Stomach smooth muscle (tissue), 2 donors: Measurements from ENCODE around the gene MAP4K1.

Source experiments
- H3K27ac ChIP-seq: one replicate; pipeline ENCODE4 v1.7.0; 2013; ENCODE audit warnings: mild to moderate bottlenecking, low read length, inconsistent platforms
- H3K27me3 ChIP-seq, 2 donors: one replicate each; pipeline ENCODE4 v1.7.0; 2013; ENCODE audit warnings: low read length in 2 of 2; ENCODE audit not compliant: insufficient read depth in 2 of 2, control insufficient read depth in 1 of 2
- H3K36me3 ChIP-seq, 2 donors: one replicate each; pipeline ENCODE4 v1.7.0; 2013; ENCODE audit warnings: low read length in 2 of 2; ENCODE audit not compliant: control insufficient read depth in 2 of 2, insufficient read depth in 2 of 2
- H3K4me1 ChIP-seq: one replicate; pipeline ENCODE4 v1.7.0; 2013; ENCODE audit warnings: low read length; ENCODE audit not compliant: control insufficient read depth, insufficient read depth
- H3K4me3 ChIP-seq, 2 donors: one replicate each; pipeline ENCODE4 v1.7.0; 2013; ENCODE audit warnings: low read length in 2 of 2
- H3K9ac ChIP-seq, 2 donors: one replicate each; pipeline ENCODE4 v1.7.0; 2013; ENCODE audit warnings: low read length in 2 of 2, mild to moderate bottlenecking in 1 of 2
- H3K9me3 ChIP-seq, 2 donors: one replicate each; pipeline ENCODE4 v1.7.0; 2013; ENCODE audit warnings: low read length in 2 of 2; ENCODE audit not compliant: control insufficient read depth in 2 of 2
- donor health status: healthy.
- donor health status: Pancreatic carcinoma.

MAP4K1 gene

GRCh38 chr19:38617764-38618589 is at the start of gene MAP4K1:
TSS of gene MAP4K1 (minus strand) at chr19:38617953. CDS start at chr19:38617895, 58 bp downstream.
- H3K4me1 ChIP-seq, result peaks cover 24% of the 10 kb centered on the region

GRCh38 chr19:38666663-38667511 is 49.1 kb upstream of the MAP4K1 start:
- peaks cover 95% of the 10 kb centered on the region for H3K4me1 ChIP-seq
- peak overlapping the region in 1 of 2 donors; percentile 44 for H3K4me3 ChIP-seq
- H3K9me3 ChIP-seq, result no peaks in the 10 kb centered on the region
- H3K27me3 ChIP-seq, result no peaks in the 10 kb centered on the region
- H3K27ac ChIP-seq, result peak overlapping the region; percentile 89
- H3K9ac ChIP-seq, result peak overlapping the region; percentile 47 to 55
- H3K36me3 ChIP-seq, result no peaks in the 10 kb centered on the region

More at GRCh38 chr19:38617764-38618589, at the start of gene MAP4K1:
- Histone ChIP-seq H3K27me3 (no peaks in the 10 kb centered on the region), H3K9ac (peak within 1 kb of the TSS; percentile 66 to 85), H3K36me3 (peaks cover 12 to 21% of the 10 kb centered on the region in 2 donors), H3K9me3 (no peaks in the 10 kb centered on the region), H3K27ac (peak within 1 kb of the TSS; percentile 86), H3K4me3 (peak within 1 kb of the TSS; percentile 65 to 100)

- Histone ChIP-seq H3K9me3 (no peaks in the 10 kb centered on the region), H3K4me3 (peak overlapping the region in 1 of 2 donors; percentile 44), H3K27ac (peak overlapping the region; percentile 89), H3K9ac (peak overlapping the region; percentile 19 to 55), H3K36me3 (peaks cover 0 to 2% of the 10 kb centered on the region in 2 donors), H3K4me1 (peaks cover 92% of the 10 kb centered on the region), H3K27me3 (no peaks in the 10 kb centered on the region)
Observed at GRCh38 chr19:38665950-38666662, 48.4 kb upstream of the MAP4K1 start.

GRCh38 chr19:38665219-38665931 is 47.6 kb upstream of the MAP4K1 start:
- no peaks in the 10 kb centered on the region for H3K9me3 ChIP-seq
- no peaks in the 10 kb centered on the region for H3K27me3 ChIP-seq
- H3K36me3 ChIP-seq, result peaks cover 0 to 4% of the 10 kb centered on the region in 2 donors
- peaks cover 92% of the 10 kb centered on the region for H3K4me1 ChIP-seq
- peak overlapping the region; percentile 89 for H3K27ac ChIP-seq
- peak overlapping the region in 1 of 2 donors; percentile 55 for H3K4me3 ChIP-seq
- peak overlapping the region; percentile 19 to 42 for H3K9ac ChIP-seq

- H3K9ac ChIP-seq, result peak overlapping the region in 1 of 2 donors; percentile 58
- peaks cover 0 to 4% of the 10 kb centered on the region in 2 donors for H3K36me3 ChIP-seq
- peak overlapping the region; percentile 89 for H3K27ac ChIP-seq
- peak overlapping the region in 1 of 2 donors; percentile 55 for H3K4me3 ChIP-seq
- no peaks in the 10 kb centered on the region for H3K9me3 ChIP-seq
- H3K4me1 ChIP-seq, result peaks cover 90% of the 10 kb centered on the region
- no peaks in the 10 kb centered on the region for H3K27me3 ChIP-seq
Observed at GRCh38 chr19:38664503-38665211, 46.9 kb upstream of the MAP4K1 start.

GRCh38 chr19:38663957-38664502 is 46.3 kb upstream of the MAP4K1 start:
- H3K4me1 ChIP-seq, result peaks cover 90% of the 10 kb centered on the region
- peak overlapping the region in 1 of 2 donors; percentile 55 for H3K4me3 ChIP-seq
- H3K9ac ChIP-seq, result peak overlapping the region; percentile 22 to 58
- no peaks in the 10 kb centered on the region for H3K9me3 ChIP-seq
- H3K27ac ChIP-seq, result peak overlapping the region; percentile 89
- peaks cover 0 to 4% of the 10 kb centered on the region in 2 donors for H3K36me3 ChIP-seq
- no peaks in the 10 kb centered on the region for H3K27me3 ChIP-seq

- Histone ChIP-seq H3K4me3 (peak overlapping the region in 1 of 2 donors; percentile 55), H3K36me3 (peaks cover 0 to 4% of the 10 kb centered on the region in 2 donors), H3K9me3 (no peaks in the 10 kb centered on the region), H3K27me3 (no peaks in the 10 kb centered on the region), H3K4me1 (peaks cover 89% of the 10 kb centered on the region), H3K27ac (peak overlapping the region; percentile 89), H3K9ac (peak overlapping the region in 1 of 2 donors; percentile 58)
Observed at GRCh38 chr19:38663156-38663651, 45.5 kb upstream of the MAP4K1 start.

GRCh38 chr19:38662537-38663155 is 44.9 kb upstream of the MAP4K1 start:
- peaks cover 89% of the 10 kb centered on the region for H3K4me1 ChIP-seq
- no peaks in the 10 kb centered on the region for H3K27me3 ChIP-seq
- H3K9ac ChIP-seq, result no peak overlapping the region
- peak overlapping the region; percentile 89 for H3K27ac ChIP-seq
- peak overlapping the region in 1 of 2 donors; percentile 15 for H3K4me3 ChIP-seq
- peaks cover 0 to 4% of the 10 kb centered on the region in 2 donors for H3K36me3 ChIP-seq
- no peaks in the 10 kb centered on the region for H3K9me3 ChIP-seq

- H3K9me3 ChIP-seq, result no peaks in the 10 kb centered on the region
- H3K9ac ChIP-seq, result no peak overlapping the region
- H3K27me3 ChIP-seq, result no peaks in the 10 kb centered on the region
- H3K4me3 ChIP-seq, result peak overlapping the region in 1 of 2 donors; percentile 15
- H3K4me1 ChIP-seq, result peaks cover 88% of the 10 kb centered on the region
- peaks cover 0 to 4% of the 10 kb centered on the region in 2 donors for H3K36me3 ChIP-seq
- H3K27ac ChIP-seq, result peak overlapping the region; percentile 31
Observed at GRCh38 chr19:38661996-38662395, 44.2 kb upstream of the MAP4K1 start.
